Stomach (tissue), 9 donors: Measurements from ENCODE around the gene RTBDN. TPM values are rescaled to one million over a fixed set of nuclear protein-coding genes. Genes with fewer than 3 reads are reported as not detected.

Experiments
- DNase-seq, 2 donors: peaks; one replicate each; pipeline versions ENCODE4 v3.0.0 to v3.0.0-alpha.2; 2013 to 2019
- H3K27ac ChIP-seq, 5 donors: fragments of 200-600 bp in 4 of 5; sonication (generic) in 4 of 5; one replicate each; pipeline ENCODE4 v1.5.1; 2013 to 2019; ENCODE audit warnings: mild to moderate bottlenecking in 1 of 5, moderate library complexity in 1 of 5
- H3K27me3 ChIP-seq, 3 donors: fragments of 200-600 bp; sonication (generic); one replicate each; pipeline ENCODE4 v1.5.1; 2017 to 2019; ENCODE audit warnings: mixed run types in 1 of 3
- H3K36me3 ChIP-seq, 4 donors: fragments of 200-600 bp; sonication (generic); 1 replicate in 3 of 4; 2 replicates in 1 of 4; pipeline ENCODE4 v1.5.1; 2016 to 2019
- H3K4me1 ChIP-seq, 4 donors: fragments of 200-600 bp; sonication (generic); one replicate each; pipeline ENCODE4 v1.5.1; 2016 to 2019
- H3K4me3 ChIP-seq, 4 donors: fragments of 200-600 bp; sonication (generic) in 3 of 4; one replicate each; pipeline ENCODE4 v1.5.1; 2016 to 2019; ENCODE audit warnings: mild to moderate bottlenecking in 1 of 4
- H3K9me3 ChIP-seq, 4 donors: fragments of 200-600 bp; sonication (generic); one replicate each; pipeline ENCODE4 v1.5.1; 2016 to 2019
- CTCF ChIP-seq, 7 experiments: fragments of 450-650 bp in 4 of 7; fragments of 200-600 bp in 3 of 7; sonication (generic) in 3 of 7; IDR thresholded peaks; one replicate each; pipeline ENCODE4 v1.5.1; 2016 to 2019; ENCODE audit warnings: antibody characterized with exemption in 7 of 7, control low read depth in 2 of 7, mild to moderate bottlenecking in 1 of 7
- EP300 ChIP-seq: sonication (generic); formaldehyde crosslinking; IDR thresholded peaks from one replicate; pipeline ENCODE4 v1.6.1; 2017; ENCODE audit warnings: antibody characterized with exemption
- POLR2A ChIP-seq, 4 donors: fragments of 450-650 bp; IDR thresholded peaks; one replicate each; pipeline ENCODE4 v1.6.1; 2016; ENCODE audit warnings: antibody characterized with exemption in 4 of 4, control low read depth in 2 of 4, mild to moderate bottlenecking in 1 of 4, moderate library complexity in 1 of 4
- POLR2AphosphoS5 ChIP-seq, 3 donors: sonication (generic); formaldehyde crosslinking; IDR thresholded peaks; one replicate each; pipeline ENCODE4 v1.6.1; 2016; ENCODE audit warnings: antibody characterized with exemption in 3 of 3
- WGBS, 5 donors: extraction: QIAGEN DNeasy Blood & Tissue Kit in 3 of 5; methylation state at CpG; one replicate each; pipeline versions ENCODE4 v1.1.5 to v1.1.7; 2013 to 2018; 5-methylcytosine and 5-hydroxymethylcytosine counted together
- intact Hi-C: fragments of 100-400 bp; cut with DNase I; formaldehyde crosslinking; loops from one replicate; pipeline ENCODE4 v1.15.1; 2023; ENCODE audit warnings: low total_unique reads
- polyA plus RNA-seq, 3 donors: library from polyadenylated mRNA; stranded (reverse); fragments of 200-250 nt; gene quantifications; one replicate each; pipeline ENCODE4 v1.2.3, GENCODE V29; 2013
- total RNA-seq, 5 donors: library from RNA; depleted of rRNA; stranded (reverse); fragments of >200 nt; gene quantifications; one replicate each; pipeline versions ENCODE4 v1.1.0 to v1.2.3, GENCODE V29; 2014 to 2016
- donor health status: healthy with polysubstance abuse.
- donor health status: Bipolar disorder and iron deficiency.
- donor health status: healthy.

The RTBDN gene
- total and polyA plus RNA-seq, 8 donors, result 0.53 TPM; not detected in 7

DNA sequence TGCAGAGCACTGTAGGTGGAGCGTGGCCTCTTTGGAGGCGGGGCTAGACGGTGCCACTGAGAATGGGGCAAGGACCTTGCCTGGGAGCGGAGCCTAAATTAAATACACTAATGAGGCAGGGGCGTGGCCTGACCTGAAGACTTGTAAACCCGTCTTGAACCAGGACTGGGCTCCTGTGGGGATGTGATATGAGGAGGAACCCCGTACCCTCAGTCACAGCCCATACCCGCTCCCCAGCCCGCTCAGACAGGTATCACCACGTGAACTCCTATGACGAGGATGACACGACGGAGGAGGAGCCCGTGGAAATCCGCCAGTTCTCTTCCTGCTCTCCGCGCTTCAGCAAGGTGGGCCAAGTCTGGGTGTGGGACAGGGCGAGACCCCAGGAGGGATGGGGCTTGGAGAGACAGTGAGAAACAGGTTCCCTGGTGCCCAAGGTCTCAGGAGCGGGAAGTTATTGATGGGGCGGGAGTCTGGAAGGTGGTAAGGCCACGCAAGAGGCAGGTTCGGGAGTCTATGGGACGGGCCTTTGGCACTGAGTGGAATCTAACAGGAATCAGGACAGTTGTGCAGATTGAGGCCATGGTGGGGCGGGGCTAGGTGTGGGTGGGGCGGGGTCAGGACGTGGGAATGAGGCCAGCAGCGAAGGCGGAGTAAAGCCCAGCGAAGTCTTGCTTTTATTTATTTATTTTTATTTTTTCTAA is 32.2 kb upstream of the RTBDN start:
- no peak for DNase-seq
- TF ChIP-seq EP300 (no peak), POLR2AphosphoS5 (IDR thresholded peaks at IDR 0.05) (no peak)

GRCh38 chr19:12865746-12866415 is 31.5 kb upstream of the RTBDN start:
- no peak for DNase-seq
- peaks cover 0 to 10% (median 2%) of the 10 kb centered on the region in 3 donors for H3K27me3 ChIP-seq
- no peaks in the 10 kb centered on the region for H3K36me3 ChIP-seq
- H3K4me1 ChIP-seq, result peaks cover 12 to 14% (median 13%) of the 10 kb centered on the region in 4 donors
- intact Hi-C loops, result no loop called here
- TF ChIP-seq POLR2A (IDR thresholded peaks at IDR 0.05), result no peak
- no peak for TF ChIP-seq POLR2AphosphoS5 (IDR thresholded peaks at IDR 0.05)
- no peak for TF ChIP-seq EP300
- no peak for TF ChIP-seq CTCF (IDR thresholded peaks at IDR 0.05)
- no peak overlapping the region for H3K4me3 ChIP-seq
- WGBS, 5 donors, result 83 to 85% (median 84%) methylated on average over 17 to 19 of the region's 19 CpGs
- H3K9me3 ChIP-seq, result no peaks in the 10 kb centered on the region
- H3K27ac ChIP-seq, result no peak overlapping the region

More for the DNA sequence above, 32.2 kb upstream of the RTBDN start:
- 79 to 82% (median 81%) methylated on average over 29 of the region's 29 CpGs for WGBS, 5 donors
- peaks cover 0 to 10% (median 2%) of the 10 kb centered on the region in 3 donors for H3K27me3 ChIP-seq
- peaks cover 12 to 14% (median 13%) of the 10 kb centered on the region in 4 donors for H3K4me1 ChIP-seq
- intact Hi-C loops, result no loop called here
- H3K36me3 ChIP-seq, result no peaks in the 10 kb centered on the region
- no peaks in the 10 kb centered on the region for H3K9me3 ChIP-seq
- peak overlapping the region in 2 of 4 donors; percentile 50 to 52 for H3K4me3 ChIP-seq
- no peak overlapping the region for H3K27ac ChIP-seq

GRCh38 chr19:12864721-12865715 is 30.6 kb upstream of the RTBDN start:
- DNase-seq, result peak in 1 of 2 donors; percentile 55
- TF ChIP-seq CTCF (IDR thresholded peaks at IDR 0.05), result peak in 1 of 7 experiments; percentile 25
- TF ChIP-seq EP300, result no peak
- intact Hi-C loops, result no loop called here

GRCh38 chr19:12864143-12864542 is 29.8 kb upstream of the RTBDN start:
- intact Hi-C loops, result no loop called here
- no peaks in the 10 kb centered on the region for H3K9me3 ChIP-seq
- TF ChIP-seq POLR2A (IDR thresholded peaks at IDR 0.05) (no peak), EP300 (no peak), POLR2AphosphoS5 (IDR thresholded peaks at IDR 0.05) (no peak), CTCF (IDR thresholded peaks at IDR 0.05) (no peak)
- 78 to 92% (median 87%) methylated on average over 3 to 4 of the region's 4 CpGs for WGBS, 5 donors
- peaks cover 12 to 14% (median 13%) of the 10 kb centered on the region in 4 donors for H3K4me1 ChIP-seq
- no peak for DNase-seq
- H3K27me3 ChIP-seq, result peaks cover 0 to 10% (median 2%) of the 10 kb centered on the region in 3 donors
- H3K36me3 ChIP-seq, result no peaks in the 10 kb centered on the region
- no peak overlapping the region for H3K4me3 ChIP-seq
- H3K27ac ChIP-seq, result no peak overlapping the region

More at GRCh38 chr19:12864721-12865715, 30.6 kb upstream of the RTBDN start:
- Histone ChIP-seq H3K9me3 (no peaks in the 10 kb centered on the region), H3K27me3 (peaks cover 0 to 10% (median 2%) of the 10 kb centered on the region in 3 donors), H3K4me1 (peaks cover 12 to 14% (median 13%) of the 10 kb centered on the region in 4 donors), H3K36me3 (no peaks in the 10 kb centered on the region), H3K4me3 (no peak overlapping the region), H3K27ac (no peak overlapping the region)
- WGBS, 5 donors, result 78 to 88% (median 81%) methylated on average over 30 to 34 of the region's 34 CpGs
